Measurements from ENCODE around the gene CDK2. TPM values are rescaled to one million over a fixed set of nuclear protein-coding genes. Genes with fewer than 3 reads are reported as not detected.

The CDK2 gene
- total RNA-seq, result 25.3 and 25.8 TPM in 2 replicates

DNA sequence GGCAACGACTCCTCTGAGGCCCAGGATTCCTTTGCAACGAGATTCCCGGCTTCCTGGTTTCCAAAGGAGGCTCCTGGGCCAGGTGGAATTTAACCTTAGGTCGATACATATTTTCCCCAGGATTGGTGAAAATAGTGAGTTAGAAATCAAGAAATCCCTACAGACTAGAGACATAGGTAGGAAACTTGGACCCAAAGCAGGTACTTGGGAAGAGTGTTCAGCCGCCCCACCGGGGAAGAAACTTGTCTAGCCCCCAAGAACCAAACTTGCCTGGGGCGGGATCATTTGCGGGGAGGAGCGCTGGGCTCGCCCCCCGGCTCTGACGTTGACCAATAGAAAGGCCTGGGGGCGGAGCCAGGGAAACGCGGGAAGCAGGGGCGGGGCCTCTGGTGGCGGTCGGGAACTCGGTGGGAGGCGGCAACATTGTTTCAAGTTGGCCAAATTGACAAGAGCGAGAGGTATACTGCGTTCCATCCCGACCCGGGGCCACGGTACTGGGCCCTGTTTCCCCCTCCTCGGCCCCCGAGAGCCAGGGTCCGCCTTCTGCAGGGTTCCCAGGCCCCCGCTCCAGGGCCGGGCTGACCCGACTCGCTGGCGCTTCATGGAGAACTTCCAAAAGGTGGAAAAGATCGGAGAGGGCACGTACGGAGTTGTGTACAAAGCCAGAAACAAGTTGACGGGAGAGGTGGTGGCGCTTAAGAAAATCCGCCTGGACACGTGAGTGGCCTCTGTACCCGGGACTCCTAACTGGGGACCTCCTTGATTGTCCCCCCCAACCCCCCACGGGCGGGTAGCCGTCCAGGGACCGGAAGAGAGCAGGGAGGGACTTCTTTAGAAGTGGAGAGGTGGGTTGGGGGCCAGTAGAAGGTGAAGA, at the start of gene CDK2:
Gene CDK2 (plus strand): TSS at position 423 of the 874 bp plus-strand sequence. CDS start 179 bp downstream, at position 602.

DNA sequence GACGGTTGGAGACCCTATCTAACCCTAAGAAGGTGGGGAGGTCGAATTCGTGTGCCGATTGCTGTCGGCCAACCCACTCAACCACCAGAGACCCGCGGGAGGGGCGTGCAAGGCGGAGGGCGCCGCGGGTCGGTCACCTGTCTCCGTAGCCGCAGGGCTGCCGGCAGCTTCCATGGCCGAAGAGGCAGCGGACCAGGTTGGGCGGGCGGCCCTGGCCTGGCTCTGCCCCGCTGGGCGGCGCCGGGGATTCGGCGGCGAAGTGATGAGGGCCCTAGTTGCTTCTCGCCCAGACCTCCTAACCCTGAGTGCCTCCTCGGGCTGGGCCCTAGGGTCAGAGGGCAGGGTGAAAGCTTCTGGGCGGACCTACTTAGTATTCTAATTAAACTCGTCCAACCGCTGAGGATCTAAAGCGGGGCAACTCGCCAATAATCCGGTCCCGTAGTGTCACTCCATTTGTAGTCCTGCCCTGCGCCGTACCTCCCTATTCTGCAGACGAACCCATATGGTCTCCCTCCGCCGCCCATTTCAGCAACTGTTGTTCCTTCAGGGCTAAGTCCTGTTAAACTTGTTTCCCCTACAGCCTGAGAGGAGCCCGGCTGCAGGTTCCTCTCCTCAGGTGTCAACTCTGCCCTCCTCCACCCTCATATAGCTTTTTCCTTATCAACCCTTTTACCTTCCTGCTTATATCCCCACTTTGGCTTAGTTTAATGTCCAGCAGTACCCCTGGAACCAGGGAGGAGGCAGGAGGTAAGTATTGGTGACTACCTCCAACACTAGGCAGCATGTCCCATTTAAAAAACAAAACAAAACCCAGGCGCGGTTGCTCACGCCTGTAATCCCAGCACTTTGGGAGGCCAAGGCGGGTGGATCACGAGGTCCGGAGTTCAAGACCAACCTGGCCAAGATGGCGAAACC, 38.8 kb upstream of the CDK2 start, which contains the start of gene PYM1:
Gene PYM1 (minus strand): TSS at position 307 of the 915 bp plus-strand sequence. CDS start 133 bp downstream, at position 174.

GRCh38 chr12:55930771-55931316, 35.8 kb upstream of the CDK2 start, which contains the start of gene DGKA:
DGKA (plus strand) TSS chr12:55931162; CDS start chr12:55936504, 5,342 bp downstream.

GRCh38 chr12:55965941-55966407, 656 bp upstream of the CDK2 start, which contains the start of gene PMEL:
PMEL (minus strand) TSS chr12:55966042; CDS start chr12:55966011, 31 bp downstream.

GRCh38 chr12:55973599-55974307, 7.1 kb downstream of the CDK2 start, which contains the start of gene RAB5B:
RAB5B (plus strand) TSS chr12:55974078; CDS start chr12:55986961, 12,883 bp downstream.

GRCh38 chr12:55996715-55997534, 30.3 kb downstream of the CDK2 start, which contains the start of gene SUOX:
SUOX (plus strand) TSS chr12:55997276; CDS start chr12:56002222, 4,946 bp downstream.

DNA sequence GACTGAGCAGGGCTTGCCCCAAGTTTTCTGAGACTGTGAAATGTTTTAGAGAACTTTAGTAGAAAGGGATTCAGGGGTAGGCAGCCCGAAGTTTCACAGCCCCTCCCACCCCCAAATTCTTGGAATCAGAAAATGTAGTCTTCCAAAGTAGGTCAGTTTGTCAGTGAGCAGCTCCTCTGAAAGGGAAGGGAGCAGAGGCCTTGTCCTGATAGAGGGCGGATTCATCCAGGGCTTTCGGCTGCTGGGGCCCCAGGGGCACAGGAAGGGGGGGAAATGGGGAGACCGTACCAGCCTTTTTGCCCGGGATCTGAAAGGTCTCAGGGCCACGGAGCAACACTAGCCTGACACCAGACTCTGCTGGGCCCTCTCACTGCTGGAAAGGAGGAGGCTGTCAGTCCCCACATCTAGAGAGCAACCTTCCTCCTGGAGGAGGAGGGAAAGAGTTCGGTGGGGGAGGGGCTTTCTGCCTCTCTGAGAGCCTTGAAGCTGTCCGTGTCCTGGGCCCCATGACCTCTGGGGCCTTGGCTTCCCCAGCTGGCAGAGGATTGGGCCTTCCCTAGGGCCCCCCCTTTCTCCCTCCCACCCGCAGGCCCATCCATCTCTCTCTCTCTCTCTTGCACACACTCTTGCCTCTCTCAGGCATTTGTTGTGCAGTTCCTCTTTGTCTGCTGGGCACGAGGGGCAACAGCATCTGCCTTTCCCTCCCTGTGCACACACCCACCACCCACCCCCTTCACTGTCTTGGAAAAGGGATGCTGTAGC, 54.0 kb downstream of the CDK2 start, which contains the start of gene IKZF4:
Gene IKZF4 (plus strand): TSS at position 621 of the 762 bp plus-strand sequence. CDS start 451 bp downstream, outside the sequence.

Other genes with a start within 250 kb of the CDK2 start
- gene RDH5, start 246.4 kb upstream of the CDK2 start, total RNA-seq, result under 0.01 and 2.0 TPM in 2 replicates
- 947 and 1,474 TPM in 2 replicates for gene CD63, start 237.8 kb upstream of the CDK2 start, total RNA-seq
- 1.5 and 4.2 TPM in 2 replicates for gene GDF11, start 223.7 kb upstream of the CDK2 start, total RNA-seq
- gene SARNP, start 149.1 kb upstream of the CDK2 start, total RNA-seq, result 124 and 176 TPM in 2 replicates
- gene ORMDL2, start 148.8 kb upstream of the CDK2 start, total RNA-seq, result 21.4 and 31.8 TPM in 2 replicates
- gene DNAJC14, start 137.2 kb upstream of the CDK2 start, total RNA-seq, result 54.9 and 61.7 TPM in 2 replicates
- 0.30 and 0.32 TPM in 2 replicates for gene MMP19, start 123.9 kb upstream of the CDK2 start, total RNA-seq
- gene PYM1, start 38.9 kb upstream of the CDK2 start, total RNA-seq, result 29.9 and 43.5 TPM in 2 replicates
- 41.6 and 43.5 TPM in 2 replicates for gene DGKA, start 35.7 kb upstream of the CDK2 start, total RNA-seq
- 0.65 and 1.8 TPM in 2 replicates for gene PMEL, start 788 bp upstream of the CDK2 start, total RNA-seq
- 27.6 and 33.0 TPM in 2 replicates for gene RAB5B, start 7.2 kb downstream of the CDK2 start, total RNA-seq
- 14.7 and 15.9 TPM in 2 replicates for gene SUOX, start 30.4 kb downstream of the CDK2 start, total RNA-seq
- gene IKZF4, start 54.2 kb downstream of the CDK2 start, total RNA-seq, result 0.65 and 0.76 TPM in 2 replicates
- 189 and 710 TPM in 2 replicates for gene RPS26, start 75.1 kb downstream of the CDK2 start, total RNA-seq
- gene ERBB3, start 113.3 kb downstream of the CDK2 start, total RNA-seq, result not detected in 2 replicates
- 220 and 288 TPM in 2 replicates for gene PA2G4, start 137.7 kb downstream of the CDK2 start, total RNA-seq
- gene RPL41, start 149.8 kb downstream of the CDK2 start, total RNA-seq, result 1,044 and 2,932 TPM in 2 replicates
- 4.5 and 6.5 TPM in 2 replicates for gene ZC3H10, start 151.4 kb downstream of the CDK2 start, total RNA-seq
- 219 and 238 TPM in 2 replicates for gene ESYT1, start 161.4 kb downstream of the CDK2 start, total RNA-seq
- 67.9 and 81.5 TPM in 2 replicates for gene MYL6B, start 185.8 kb downstream of the CDK2 start, total RNA-seq
- gene MYL6, start 191.5 kb downstream of the CDK2 start, total RNA-seq, result 3,195 and 3,406 TPM in 2 replicates
- 39.0 and 45.4 TPM in 2 replicates for gene SMARCC2, start 222.7 kb downstream of the CDK2 start, total RNA-seq